Prostate gland (tissue), 2 donors: ENCODE measurements around the gene DGCR8. TPM values are rescaled to one million over a fixed set of nuclear protein-coding genes. Genes with fewer than 3 reads are reported as not detected.

Experiments used
- DNase-seq: peaks from one replicate; pipeline ENCODE4 v3.0.0-alpha.2; 2019; ENCODE audit warnings: low spot score
- H3K27ac ChIP-seq, 2 donors: fragments of 200-600 bp; sonication (generic); 2 replicates each; pipeline ENCODE4 v1.5.1; 2017 to 2019
- H3K27me3 ChIP-seq: fragments of 200-600 bp; sonication (generic); replicated peaks from 2 replicates; pipeline ENCODE4 v1.5.1; 2019; ENCODE audit not compliant: insufficient read depth
- H3K36me3 ChIP-seq, 2 donors: fragments of 200-600 bp; sonication (generic); 1 replicate in 1 of 2; 2 replicates in 1 of 2; pipeline versions ENCODE4 v1.5.1 to v1.8.1; 2017 to 2019
- H3K4me1 ChIP-seq: fragments of 200-600 bp; sonication (generic); replicated peaks from 2 replicates; pipeline ENCODE4 v1.5.1; 2019
- H3K4me3 ChIP-seq, 2 donors: fragments of 200-600 bp; sonication (generic); 2 replicates each; pipeline ENCODE4 v1.5.1; 2017 to 2019
- H3K9me3 ChIP-seq: fragments of 200-600 bp; sonication (generic); 2 replicates; pipeline ENCODE4 v1.5.1; 2017
- POLR2A ChIP-seq: fragments of 450-650 bp; IDR thresholded peaks from one replicate; pipeline ENCODE4 v1.6.1; 2016; ENCODE audit warnings: antibody characterized with exemption, mild to moderate bottlenecking
- POLR2AphosphoS5 ChIP-seq: sonication (generic); formaldehyde crosslinking; IDR thresholded peaks from one replicate; pipeline ENCODE4 v1.6.1; 2017; ENCODE audit warnings: antibody characterized with exemption
- WGBS: methylation state at CpG from one replicate; pipeline ENCODE4 v1.1.5; 2018; 5-methylcytosine and 5-hydroxymethylcytosine counted together
- intact Hi-C: fragments of 100-400 bp; cut with DNase I; formaldehyde crosslinking; loops from one replicate; pipeline ENCODE4 v1.14.2; 2022
- total RNA-seq, 2 donors: library from RNA; depleted of rRNA; stranded (reverse); fragments of >200 nt; gene quantifications; one replicate each; pipeline ENCODE4 v1.1.0, GENCODE V29; 2016
- TF ChIP-seq, protein P1 (sequence below), 4 experiments: fragments of 200-600 bp in 2 of 4; fragments of 450-650 bp in 2 of 4; sonication (generic) in 2 of 4; IDR thresholded peaks; 1 replicate in 3 of 4; 2 replicates in 1 of 4; pipeline ENCODE4 v1.5.1; 2016 to 2019; ENCODE audit warnings: antibody characterized with exemption in 4 of 4, mild to moderate bottlenecking in 2 of 4, moderate library complexity in 2 of 4

DGCR8 gene
- total RNA-seq, 2 donors from 2014 or later: 20.9 to 47.6 TPM

DNA sequence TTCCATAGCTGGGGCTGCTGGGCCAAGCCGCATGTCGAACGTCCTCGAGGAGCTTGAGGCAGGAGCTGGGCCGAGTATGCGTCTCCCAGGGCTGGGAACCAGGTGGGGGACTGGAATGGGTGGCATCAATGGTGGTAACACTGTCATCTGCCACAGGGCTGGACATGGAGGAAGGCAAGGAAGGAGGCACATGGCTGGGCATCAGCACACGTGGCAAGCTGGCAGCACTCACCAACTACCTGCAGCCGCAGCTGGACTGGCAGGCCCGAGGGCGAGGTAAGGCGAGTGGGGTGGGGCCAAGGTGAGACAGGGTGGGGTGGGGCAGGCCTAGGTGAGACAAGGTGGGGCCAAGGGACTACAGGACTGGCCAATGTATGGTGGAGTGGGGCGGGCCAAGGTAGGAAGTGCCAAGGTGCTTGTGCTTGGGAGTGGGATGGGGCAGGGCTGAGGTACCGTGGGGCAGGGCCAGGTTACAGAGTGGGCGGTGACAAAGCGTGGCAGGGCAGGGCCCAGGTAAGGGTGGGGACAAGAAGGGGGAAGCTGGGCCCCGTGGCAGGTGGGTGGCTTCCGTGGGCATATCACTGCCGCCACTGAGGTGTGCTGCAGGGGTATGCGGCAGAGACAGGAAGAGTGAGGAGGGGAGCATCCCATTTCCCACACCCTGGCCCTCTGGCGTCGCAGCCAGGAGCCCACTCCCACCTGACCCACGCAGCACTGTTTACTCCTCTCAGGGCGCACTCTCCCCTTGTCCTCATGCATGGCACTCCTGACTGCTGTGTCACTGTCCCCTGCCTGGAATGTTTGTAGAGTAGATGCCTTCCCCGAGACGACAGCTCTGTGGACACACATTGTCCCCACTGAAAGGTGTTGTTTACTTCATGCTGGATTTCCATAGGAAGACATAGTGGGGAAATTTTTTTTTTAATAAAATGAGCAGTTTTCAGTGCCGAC is 27.5 kb upstream of the DGCR8 start:
- Histone ChIP-seq H3K4me1 (no peaks in the 10 kb centered on the region), H3K4me3 (no peak overlapping the region), H3K36me3 (no peaks in the 10 kb centered on the region), H3K9me3 (no peaks in the 10 kb centered on the region), H3K27ac (no peak overlapping the region), H3K27me3 (no peaks in the 10 kb centered on the region)
- TF ChIP-seq, protein P1, sequence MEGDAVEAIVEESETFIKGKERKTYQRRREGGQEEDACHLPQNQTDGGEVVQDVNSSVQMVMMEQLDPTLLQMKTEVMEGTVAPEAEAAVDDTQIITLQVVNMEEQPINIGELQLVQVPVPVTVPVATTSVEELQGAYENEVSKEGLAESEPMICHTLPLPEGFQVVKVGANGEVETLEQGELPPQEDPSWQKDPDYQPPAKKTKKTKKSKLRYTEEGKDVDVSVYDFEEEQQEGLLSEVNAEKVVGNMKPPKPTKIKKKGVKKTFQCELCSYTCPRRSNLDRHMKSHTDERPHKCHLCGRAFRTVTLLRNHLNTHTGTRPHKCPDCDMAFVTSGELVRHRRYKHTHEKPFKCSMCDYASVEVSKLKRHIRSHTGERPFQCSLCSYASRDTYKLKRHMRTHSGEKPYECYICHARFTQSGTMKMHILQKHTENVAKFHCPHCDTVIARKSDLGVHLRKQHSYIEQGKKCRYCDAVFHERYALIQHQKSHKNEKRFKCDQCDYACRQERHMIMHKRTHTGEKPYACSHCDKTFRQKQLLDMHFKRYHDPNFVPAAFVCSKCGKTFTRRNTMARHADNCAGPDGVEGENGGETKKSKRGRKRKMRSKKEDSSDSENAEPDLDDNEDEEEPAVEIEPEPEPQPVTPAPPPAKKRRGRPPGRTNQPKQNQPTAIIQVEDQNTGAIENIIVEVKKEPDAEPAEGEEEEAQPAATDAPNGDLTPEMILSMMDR (IDR thresholded peaks at IDR 0.05): no peak
- no peak for TF ChIP-seq POLR2A
- TF ChIP-seq POLR2AphosphoS5: no peak
- WGBS: 77% methylated on average over 21 of the region's 26 CpGs
- intact Hi-C loops: no loop called here
- no peak for DNase-seq

DNA sequence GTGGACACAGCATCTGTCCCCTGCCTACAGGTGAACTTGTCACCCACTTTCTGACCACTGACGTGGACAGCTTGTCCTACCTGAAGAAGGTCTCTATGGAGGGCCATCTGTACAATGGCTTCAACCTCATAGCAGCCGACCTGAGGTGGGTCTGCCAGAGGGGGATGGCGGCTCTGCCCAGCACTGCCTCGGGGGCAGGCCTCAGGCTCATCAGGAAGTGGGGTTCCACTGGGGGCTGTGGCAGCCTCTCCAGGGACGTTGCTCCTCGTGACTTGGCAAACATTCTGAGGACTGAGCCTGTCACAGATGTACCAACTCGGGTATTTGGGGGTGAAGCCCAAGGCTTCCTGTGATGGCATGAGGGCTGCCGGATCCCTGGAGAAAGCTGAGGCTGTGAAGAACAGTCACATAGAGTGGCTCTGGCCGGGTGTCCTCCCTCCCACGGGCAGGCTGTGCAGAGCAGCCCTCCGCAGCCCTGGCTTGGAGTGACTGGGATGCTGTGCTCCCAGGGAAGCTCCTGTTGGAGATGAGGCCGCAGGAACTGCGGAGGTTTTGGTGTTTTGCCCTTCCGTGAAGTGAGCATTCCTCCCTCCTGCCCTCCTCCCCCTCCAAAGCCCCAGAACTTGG is 26.5 kb upstream of the DGCR8 start:
- no peaks in the 10 kb centered on the region for H3K9me3 ChIP-seq
- no peaks in the 10 kb centered on the region for H3K4me1 ChIP-seq
- TF ChIP-seq POLR2A (no peak), POLR2AphosphoS5 (no peak)
- TF ChIP-seq, protein P1 (IDR thresholded peaks at IDR 0.05): no peak
- no peak overlapping the region for H3K27ac ChIP-seq
- no peak for DNase-seq
- WGBS: 79% methylated on average over 14 of the region's 14 CpGs
- H3K36me3 ChIP-seq: no peaks in the 10 kb centered on the region
- intact Hi-C loops: no loop called here
- no peak overlapping the region for H3K4me3 ChIP-seq
- H3K27me3 ChIP-seq: no peaks in the 10 kb centered on the region

DNA sequence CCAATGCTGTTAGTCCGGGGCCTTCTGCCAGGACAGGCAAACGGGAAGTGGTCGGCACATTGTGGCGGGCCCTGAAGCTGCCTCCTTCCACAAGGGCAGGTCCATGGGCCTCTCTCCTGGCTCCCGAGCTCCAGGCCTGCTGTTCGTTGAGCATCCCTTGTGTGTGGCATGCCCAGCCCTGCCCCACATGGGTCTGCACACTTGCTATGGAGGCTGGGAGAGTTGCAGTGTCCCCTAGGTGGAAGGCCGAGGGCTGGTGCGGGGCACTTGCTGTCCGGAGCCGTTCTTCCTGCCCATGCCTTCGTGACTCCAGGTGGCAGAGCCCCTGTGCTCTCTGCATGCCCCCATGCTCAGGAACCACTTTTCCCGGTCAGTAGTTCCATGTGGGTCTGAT is 26.0 kb upstream of the DGCR8 start:
- DNase-seq: no peak
- Histone ChIP-seq H3K27me3 (no peaks in the 10 kb centered on the region), H3K4me1 (no peaks in the 10 kb centered on the region), H3K4me3 (no peak overlapping the region), H3K36me3 (no peaks in the 10 kb centered on the region), H3K27ac (no peak overlapping the region), H3K9me3 (no peaks in the 10 kb centered on the region)
- TF ChIP-seq POLR2AphosphoS5: no peak
- TF ChIP-seq POLR2A: no peak
- TF ChIP-seq, protein P1 (IDR thresholded peaks at IDR 0.05): no peak
- intact Hi-C loops: no loop called here
- 78% methylated on average over 12 of the region's 12 CpGs for WGBS

DNA sequence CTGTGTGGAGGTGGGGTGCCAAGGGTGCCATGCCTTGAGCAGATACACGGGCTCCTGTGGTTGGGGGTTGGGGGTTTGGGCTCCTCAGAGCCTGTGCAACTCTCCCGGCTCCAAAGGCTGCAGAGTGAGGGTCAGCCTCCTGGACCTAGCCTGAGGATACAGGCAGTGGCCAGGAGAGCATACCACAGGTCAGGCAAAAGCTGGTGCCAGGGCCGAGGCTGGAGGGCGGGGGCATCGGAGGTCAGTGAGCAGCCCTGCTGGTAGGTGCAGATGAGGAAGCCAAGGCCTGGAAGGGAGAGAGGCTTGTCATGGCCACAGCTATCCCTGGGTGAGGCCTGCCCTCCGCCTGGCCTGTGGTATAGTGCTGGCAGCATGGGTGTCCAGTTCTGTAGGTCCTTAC is 25.6 kb upstream of the DGCR8 start:
- intact Hi-C loops: no loop called here
- no peaks in the 10 kb centered on the region for H3K9me3 ChIP-seq
- TF ChIP-seq POLR2A: no peak
- TF ChIP-seq, protein P1 (IDR thresholded peaks at IDR 0.05): no peak
- no peak for TF ChIP-seq POLR2AphosphoS5
- no peaks in the 10 kb centered on the region for H3K36me3 ChIP-seq
- DNase-seq: no peak
- no peak overlapping the region for H3K4me3 ChIP-seq
- WGBS: 96% methylated on average over 6 of the region's 6 CpGs
- H3K27me3 ChIP-seq: no peaks in the 10 kb centered on the region
- H3K27ac ChIP-seq: no peak overlapping the region
- H3K4me1 ChIP-seq: no peaks in the 10 kb centered on the region
